GM19025 (cell line): ENCODE measurements around the gene EPHA1.

Source experiments
- ATAC-seq: cut with Tn5 transposase; IDR thresholded peaks from one replicate; pipeline ENCODE4 v1.9.1; 2021; ENCODE audit warnings: mild to moderate bottlenecking, low read depth, moderate library complexity; ENCODE audit not compliant: unreplicated experiment

EPHA1 gene

GRCh38 chr7:143355450-143356385 is 52.9 kb downstream of the EPHA1 start:
- no peak for ATAC-seq

- no peak for ATAC-seq
Observed at GRCh38 chr7:143354965-143355364, 53.7 kb downstream of the EPHA1 start.

- ATAC-seq = no peak
Observed at GRCh38 chr7:143354376-143354775, 54.3 kb downstream of the EPHA1 start.

- ATAC-seq = no peak
Observed at GRCh38 chr7:143352531-143353002, 56.1 kb downstream of the EPHA1 start.

- no peak for ATAC-seq
Observed at GRCh38 chr7:143351574-143351973, 57.1 kb downstream of the EPHA1 start.

- no peak for ATAC-seq
Observed at GRCh38 chr7:143351060-143351459, 57.6 kb downstream of the EPHA1 start.

- no peak for ATAC-seq
Observed at GRCh38 chr7:143347950-143348349, 60.7 kb downstream of the EPHA1 start.

- ATAC-seq = no peak
Observed at GRCh38 chr7:143346018-143346417, 62.6 kb downstream of the EPHA1 start.

GRCh38 chr7:143345428-143345900 is 63.2 kb downstream of the EPHA1 start:
- ATAC-seq = peak; percentile 61

GRCh38 chr7:143343596-143343995 is 65.1 kb downstream of the EPHA1 start:
- ATAC-seq = no peak

GRCh38 chr7:143341842-143342241 is 66.8 kb downstream of the EPHA1 start:
- ATAC-seq = no peak
